Duodenal mucosa (tissue), 2 donors: Measurements from ENCODE around the gene POP4.
"Not testable (repeated sequence)": the region's sequence is repeated elsewhere in the genome, so short reads cannot be mapped to it uniquely, and the experiment has no call there.

Experiments
- H3K27ac ChIP-seq: one replicate; pipeline ENCODE4 v1.7.0; 2013; ENCODE audit warnings: low read depth, low read length
- H3K27me3 ChIP-seq, 2 donors: one replicate each; pipeline ENCODE4 v1.7.0; 2013; ENCODE audit warnings: low read length in 2 of 2, control low read depth in 1 of 2; ENCODE audit not compliant: insufficient read depth in 2 of 2, control insufficient read depth in 1 of 2
- H3K36me3 ChIP-seq, 2 donors: one replicate each; pipeline ENCODE4 v1.7.0; 2013; ENCODE audit warnings: low read length in 2 of 2, control low read depth in 1 of 2; ENCODE audit not compliant: insufficient read depth in 2 of 2, control insufficient read depth in 1 of 2
- H3K4me1 ChIP-seq, 2 donors: one replicate each; pipeline ENCODE4 v1.7.0; 2013; ENCODE audit warnings: low read length in 2 of 2, control low read depth in 1 of 2; ENCODE audit not compliant: insufficient read depth in 2 of 2, control insufficient read depth in 1 of 2
- H3K4me3 ChIP-seq, 2 donors: one replicate each; pipeline ENCODE4 v1.7.0; 2013; ENCODE audit warnings: low read length in 2 of 2, low read depth in 1 of 2
- H3K9ac ChIP-seq, 2 donors: one replicate each; pipeline ENCODE4 v1.7.0; 2013; ENCODE audit warnings: low read length in 2 of 2, low read depth in 1 of 2
- H3K9me3 ChIP-seq, 2 donors: one replicate each; pipeline ENCODE4 v1.7.0; 2013; ENCODE audit warnings: low read length in 2 of 2, control low read depth in 1 of 2; ENCODE audit not compliant: control insufficient read depth in 1 of 2

Gene POP4

GRCh38 chr19:29618871-29619270, 12.8 kb downstream of the POP4 start:
- Histone ChIP-seq H3K27me3 (no peaks in the 10 kb centered on the region), H3K9ac (no peak overlapping the region), H3K4me3 (no peak overlapping the region), H3K4me1 (peaks cover 0 to 7% of the 10 kb centered on the region in 2 donors), H3K36me3 (peaks cover 14 to 25% of the 10 kb centered on the region in 2 donors), H3K9me3 (no peaks in the 10 kb centered on the region), H3K27ac (no peak overlapping the region)

GRCh38 chr19:29620931-29621351, 14.9 kb downstream of the POP4 start:
- Histone ChIP-seq H3K9me3 (no peaks in the 10 kb centered on the region), H3K36me3 (peaks cover 7 to 8% of the 10 kb centered on the region in 2 donors), H3K27ac (no peak overlapping the region), H3K9ac (no peak overlapping the region), H3K4me1 (peaks cover 0 to 10% of the 10 kb centered on the region in 2 donors), H3K4me3 (no peak overlapping the region), H3K27me3 (no peaks in the 10 kb centered on the region)

DNA sequence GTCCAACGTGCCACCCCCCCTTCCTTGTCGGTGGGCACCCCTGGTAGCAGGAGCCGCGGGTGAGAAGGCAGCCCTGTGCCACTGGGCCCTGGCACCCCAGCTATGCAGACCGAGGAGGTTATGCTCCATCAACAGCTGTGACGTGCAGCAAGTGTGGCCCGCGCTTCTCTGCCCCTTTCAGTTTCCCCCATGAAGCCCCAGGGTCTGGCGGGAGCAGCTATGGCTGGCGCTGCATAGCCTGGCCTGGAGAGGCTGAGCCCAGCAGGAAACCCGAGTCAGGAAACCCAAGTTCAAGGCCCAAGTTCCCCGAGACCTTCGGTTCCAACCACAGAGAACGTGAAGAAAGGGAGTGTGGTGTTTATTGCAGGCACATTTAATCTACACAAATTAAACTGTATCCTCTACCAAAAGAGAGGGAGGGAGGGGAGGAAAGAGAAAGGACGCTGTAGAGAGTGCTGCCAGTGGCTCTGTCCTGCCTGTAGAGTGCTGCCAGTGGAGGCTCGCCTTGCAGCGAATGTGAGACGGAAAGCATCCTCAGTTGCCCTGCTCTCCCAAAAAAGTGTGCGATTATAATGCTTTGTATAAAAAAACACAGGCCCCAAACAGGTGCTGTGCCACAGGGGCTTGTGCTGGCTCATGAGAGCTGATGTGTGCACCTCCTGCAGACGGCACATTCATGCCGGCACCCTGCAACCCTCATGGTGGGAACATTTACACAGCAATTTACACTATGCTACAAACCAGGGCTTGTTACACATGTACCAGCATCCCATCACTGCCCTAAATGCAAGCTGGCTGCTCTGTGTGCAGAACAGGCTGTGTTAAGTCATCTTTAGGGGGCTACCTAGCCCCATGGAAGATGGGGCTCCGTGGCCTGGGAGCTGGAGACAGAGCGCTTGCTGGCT, 16.3 kb downstream of the POP4 start:
- Histone ChIP-seq H3K27ac (no peak overlapping the region), H3K36me3 (no peaks in the 10 kb centered on the region), H3K9ac (no peak overlapping the region), H3K4me3 (no peak overlapping the region), H3K9me3 (no peaks in the 10 kb centered on the region), H3K27me3 (no peaks in the 10 kb centered on the region), H3K4me1 (peaks cover 0 to 10% of the 10 kb centered on the region in 2 donors)

DNA sequence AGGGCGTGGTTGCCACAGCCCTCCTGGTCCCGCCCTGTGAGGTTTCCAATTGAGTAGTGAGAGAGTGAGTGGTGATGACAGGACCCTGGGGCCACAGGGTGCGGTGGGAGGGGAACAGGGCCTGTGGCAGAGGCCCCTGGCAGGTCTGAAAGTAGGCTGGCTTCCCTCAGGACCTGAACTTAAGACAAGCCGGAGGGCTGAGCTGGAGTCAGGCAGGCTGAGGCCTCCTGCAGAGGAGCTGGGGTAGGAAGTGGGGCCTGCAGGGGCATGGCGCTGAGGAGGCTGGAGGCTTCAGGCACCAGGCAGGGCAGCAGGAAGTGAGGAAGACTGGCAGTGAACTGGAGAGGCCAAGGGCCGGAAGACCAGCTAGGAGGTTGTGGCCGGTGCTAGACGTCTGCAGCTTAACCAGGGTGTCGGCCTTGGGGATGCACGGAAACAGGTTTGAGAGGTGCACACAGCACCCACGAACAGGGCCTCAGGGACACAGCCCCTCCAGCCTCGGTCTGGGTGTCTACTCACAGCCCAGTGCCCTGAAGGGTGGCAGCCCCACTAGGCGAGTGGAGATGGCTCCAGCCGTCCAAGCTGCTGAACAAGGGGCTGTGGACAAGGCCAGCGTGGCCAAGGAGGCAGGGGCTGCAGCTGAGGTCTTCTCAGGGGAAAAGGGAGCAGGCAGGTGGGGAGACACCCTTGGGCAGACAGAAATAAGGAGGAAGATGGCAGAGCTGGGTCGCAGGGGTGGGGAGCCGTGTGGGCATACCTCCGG, 17.8 kb downstream of the POP4 start:
- H3K27me3 ChIP-seq: no peaks in the 10 kb centered on the region
- H3K9me3 ChIP-seq: no peaks in the 10 kb centered on the region
- peaks cover 0 to 10% of the 10 kb centered on the region in 2 donors for H3K4me1 ChIP-seq
- peak overlapping the region in 1 of 2 donors; percentile 10 for H3K9ac ChIP-seq
- H3K4me3 ChIP-seq: no peak overlapping the region
- no peaks in the 10 kb centered on the region for H3K36me3 ChIP-seq
- no peak overlapping the region for H3K27ac ChIP-seq

GRCh38 chr19:29624489-29625185, 18.6 kb downstream of the POP4 start:
- Histone ChIP-seq H3K4me3 (no peak overlapping the region), H3K9me3 (no peaks in the 10 kb centered on the region), H3K27ac (no peak overlapping the region), H3K36me3 (no peaks in the 10 kb centered on the region), H3K4me1 (peaks cover 0 to 10% of the 10 kb centered on the region in 2 donors), H3K27me3 (no peaks in the 10 kb centered on the region), H3K9ac (peak overlapping the region in 1 of 2 donors; percentile 10)

DNA sequence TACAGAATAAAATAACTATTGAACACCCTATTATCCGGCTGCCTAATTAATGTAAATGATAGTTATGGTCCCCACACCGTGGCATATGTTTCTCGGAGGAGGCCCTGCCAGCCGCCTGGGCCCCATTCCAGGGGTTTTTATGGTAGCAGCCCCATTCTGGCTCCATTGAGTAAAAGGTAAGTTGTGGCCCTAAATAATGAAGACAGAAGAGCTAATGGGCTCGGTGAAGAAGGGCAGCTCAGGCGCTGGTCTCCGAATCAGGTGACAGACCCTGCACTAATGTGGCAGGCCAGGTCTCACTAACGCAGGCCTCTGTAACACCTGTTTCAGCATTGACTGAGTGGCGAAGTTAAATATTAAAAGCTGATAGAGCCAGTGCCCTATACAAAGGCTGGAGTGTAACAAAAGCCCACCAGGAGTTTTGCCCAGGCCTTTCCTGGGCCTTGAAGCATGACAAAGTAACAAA, 19.1 kb downstream of the POP4 start:
- Histone ChIP-seq H3K36me3 (no peaks in the 10 kb centered on the region), H3K9me3 (no peaks in the 10 kb centered on the region), H3K27me3 (no peaks in the 10 kb centered on the region), H3K27ac (no peak overlapping the region), H3K9ac (no peak overlapping the region), H3K4me3 (no peak overlapping the region), H3K4me1 (peaks cover 0 to 10% of the 10 kb centered on the region in 2 donors)

DNA sequence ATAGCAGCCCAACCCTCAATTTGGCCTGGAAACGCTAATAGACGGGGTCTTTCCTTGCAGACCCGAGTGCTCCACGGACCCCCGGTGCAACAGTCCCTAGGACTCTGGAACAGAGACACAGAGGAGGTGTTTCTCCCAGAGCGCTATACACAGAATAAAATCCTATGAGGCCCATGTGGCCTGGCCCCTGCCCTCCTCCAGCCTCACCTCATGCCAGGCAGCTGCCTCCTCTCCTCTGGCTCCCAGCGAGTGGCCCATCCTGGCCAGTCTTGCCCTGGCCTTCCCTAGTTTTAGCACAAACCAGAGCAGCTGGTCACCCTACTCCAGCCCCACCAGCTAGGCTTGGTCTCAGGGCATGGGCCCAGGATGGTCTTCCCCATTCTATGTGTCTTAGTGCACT, 20.3 kb downstream of the POP4 start:
- Histone ChIP-seq H3K4me1 (peaks cover 0 to 10% of the 10 kb centered on the region in 2 donors), H3K9ac (no peak overlapping the region), H3K4me3 (no peak overlapping the region), H3K27me3 (no peaks in the 10 kb centered on the region), H3K27ac (no peak overlapping the region), H3K9me3 (no peaks in the 10 kb centered on the region), H3K36me3 (no peaks in the 10 kb centered on the region)

DNA sequence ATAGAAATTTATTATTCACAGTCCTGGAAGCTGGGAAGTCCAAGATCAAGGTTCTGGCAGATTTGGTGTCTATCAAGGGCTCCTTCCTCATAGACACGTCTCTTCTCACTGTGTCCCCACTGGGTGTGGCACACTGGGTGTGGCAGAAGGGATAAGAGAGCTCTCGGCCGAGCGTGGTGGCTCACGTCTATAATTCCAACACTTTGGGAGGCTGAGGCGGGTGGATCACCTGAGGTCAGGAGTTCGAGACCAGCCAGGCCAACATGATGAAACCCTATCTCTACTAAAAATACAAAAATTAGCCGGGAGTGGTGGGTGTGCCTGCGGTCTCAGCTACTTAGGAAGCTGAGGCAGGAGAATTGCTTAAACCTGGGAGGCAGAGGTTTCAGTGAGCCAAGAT, 20.7 kb downstream of the POP4 start:
- peaks cover 0 to 10% of the 10 kb centered on the region in 2 donors for H3K4me1 ChIP-seq
- H3K4me3 ChIP-seq, H3K9ac ChIP-seq, H3K9me3 ChIP-seq, H3K27me3 ChIP-seq, H3K27ac ChIP-seq, H3K36me3 ChIP-seq: not testable (repeated sequence)

- Histone ChIP-seq H3K36me3 (no peaks in the 10 kb centered on the region), H3K27ac (no peak overlapping the region), H3K4me1 (peaks cover 0 to 3% of the 10 kb centered on the region in 2 donors), H3K9me3 (no peaks in the 10 kb centered on the region), H3K4me3 (no peak overlapping the region), H3K9ac (no peak overlapping the region), H3K27me3 (no peaks in the 10 kb centered on the region)
These were observed 22.7 kb downstream of the POP4 start for GRCh38 chr19:29628661-29629385.
